PC-9 (cell line): ENCODE measurements around the gene LINGO1. TPM values are rescaled to one million over a fixed set of nuclear protein-coding genes. Genes with fewer than 3 reads are reported as not detected.

Experiments used
- BruUV-seq: library from RNA; stranded (reverse); fragments of 400-500 nt; replicated peaks from 2 replicates; lab custom pipeline; 2021; lab: Mats Ljungman, UMichigan
- CTCF ChIA-PET: fragments of 300-600 bp; sonication (Branson Sonifier 250); formaldehyde crosslinking; loops from one replicate; lab custom pipeline; 2022; ENCODE audit warnings: antibody characterized with exemption; lab: Charles Lee
- POLR2A ChIA-PET: fragments of 300-600 bp; sonication (Branson Sonifier 250); formaldehyde crosslinking; loops from one replicate; lab custom pipeline; 2022; ENCODE audit warnings: antibody characterized with exemption; ENCODE audit not compliant: unreplicated experiment; lab: Charles Lee
- DNase-seq, 2 experiments: peaks; one replicate each; pipeline versions ENCODE4 v3.0.0 to v3.0.0-alpha.2; 2015 to 2022; ENCODE audit warnings: mixed read lengths in 1 of 2
- H2AFZ ChIP-seq: fragments of 200-600 bp; sonication (generic); 2 replicates; pipeline ENCODE4 v1.8.1; 2017; ENCODE audit warnings: antibody characterized with exemption
- H3F3A ChIP-seq: fragments of 200-600 bp; sonication (generic); 2 replicates; pipeline ENCODE4 v1.8.1; 2017; ENCODE audit warnings: antibody characterized with exemption, mild to moderate bottlenecking, low read depth; ENCODE audit not compliant: insufficient read depth
- H3K27ac ChIP-seq: fragments of 200-600 bp; sonication (generic); 2 replicates; pipeline ENCODE4 v1.6.1; 2016; ENCODE audit warnings: mixed run types
- H3K27me3 ChIP-seq: fragments of 200-600 bp; sonication (generic); 2 replicates; pipeline ENCODE4 v1.6.1; 2016; ENCODE audit warnings: low read depth, mixed run types; ENCODE audit not compliant: insufficient read depth
- H3K36me3 ChIP-seq: fragments of 200-600 bp; sonication (generic); 2 replicates; pipeline ENCODE4 v1.6.1; 2016; ENCODE audit warnings: low read depth, mixed run types
- H3K4me1 ChIP-seq: fragments of 200-600 bp; sonication (generic); replicated peaks from 2 replicates; pipeline ENCODE4 v1.6.1; 2016; ENCODE audit warnings: mixed run types; ENCODE audit not compliant: insufficient read depth
- H3K4me2 ChIP-seq: fragments of 200-600 bp; sonication (generic); 2 replicates; pipeline ENCODE4 v1.6.1; 2017; ENCODE audit warnings: mixed run types
- H3K4me3 ChIP-seq: fragments of 200-600 bp; sonication (generic); 2 replicates; pipeline ENCODE4 v1.6.1; 2016; ENCODE audit warnings: mixed run types
- H3K79me2 ChIP-seq: fragments of 200-600 bp; sonication (generic); 2 replicates; pipeline ENCODE4 v1.6.1; 2017; ENCODE audit warnings: low read depth, mixed run types
- H3K9me2 ChIP-seq: fragments of 200-600 bp; sonication (generic); 2 replicates; pipeline ENCODE4 v1.8.1; 2017; ENCODE audit warnings: mild to moderate bottlenecking; ENCODE audit not compliant: insufficient read depth
- H3K9me3 ChIP-seq: fragments of 200-600 bp; sonication (generic); 2 replicates; pipeline ENCODE4 v1.8.1; 2016; ENCODE audit warnings: low read depth; ENCODE audit not compliant: insufficient read depth
- H4K20me1 ChIP-seq: fragments of 200-600 bp; sonication (generic); 2 replicates; pipeline ENCODE4 v1.8.1; 2017; ENCODE audit not compliant: insufficient read depth
- CTCF ChIP-seq: fragments of 200-600 bp; sonication (generic); conservative IDR thresholded peaks from 2 replicates; pipeline ENCODE4 v1.6.1; 2017; ENCODE audit warnings: mixed run types, antibody characterized with exemption, mild to moderate bottlenecking, moderate library complexity
- EZH2 ChIP-seq: fragments of 200-600 bp; sonication (generic); IDR thresholded peaks from 2 replicates; pipeline ENCODE4 v1.8.0; 2017; ENCODE audit warnings: antibody characterized with exemption, low read depth
- intact Hi-C: fragments of 100-400 bp; cut with micrococcal nuclease; formaldehyde crosslinking; loops from one replicate; pipeline ENCODE4 v1.10.0; 2022; ENCODE audit not compliant: unreplicated experiment
- total RNA-seq: library from RNA; stranded (reverse); gene quantifications from 2 replicates; pipeline ENCODE4 v1.2.3, GENCODE V29; 2021

Gene LINGO1
- total RNA-seq, 1 experiment from 2014 or later, result not detected

GRCh38 chr15:77604973-77605372, 27.7 kb downstream of the LINGO1 start:
- no peak for DNase-seq
- Histone ChIP-seq H3F3A (no peaks in the 10 kb centered on the region), H3K4me3 (no peak overlapping the region), H3K9me3 (no peaks in the 10 kb centered on the region), H3K27ac (no peak overlapping the region), H3K36me3 (no peaks in the 10 kb centered on the region), H3K4me1 (no peaks in the 10 kb centered on the region), H4K20me1 (no peaks in the 10 kb centered on the region), H2AFZ (no peak overlapping the region), H3K27me3 (peaks cover 7% of the 10 kb centered on the region; the same call in 1 of the 2 replicates), H3K4me2 (no peak overlapping the region), H3K79me2 (no peaks in the 10 kb centered on the region), H3K9me2 (no peaks in the 10 kb centered on the region)
- ChIA-PET CTCF (no interaction called here), POLR2A (no interaction called here)
- TF ChIP-seq CTCF, result no peak
- TF ChIP-seq EZH2, result no peak
- intact Hi-C loops, result no loop called here
- no TSS peak for BruUV-seq

GRCh38 chr15:77603611-77604336, 28.9 kb downstream of the LINGO1 start:
- Histone ChIP-seq H4K20me1 (no peaks in the 10 kb centered on the region), H3K9me3 (no peaks in the 10 kb centered on the region), H3K79me2 (no peaks in the 10 kb centered on the region), H2AFZ (no peak overlapping the region), H3K9me2 (no peaks in the 10 kb centered on the region), H3K4me1 (no peaks in the 10 kb centered on the region), H3K4me2 (no peak overlapping the region), H3K36me3 (no peaks in the 10 kb centered on the region), H3K4me3 (no peak overlapping the region), H3F3A (no peaks in the 10 kb centered on the region), H3K27ac (no peak overlapping the region), H3K27me3 (peaks cover 7% of the 10 kb centered on the region; the same call in 1 of the 2 replicates)
- intact Hi-C loops, result no loop called here
- DNase-seq, result no peak
- CTCF ChIA-PET, result no interaction called here
- TF ChIP-seq CTCF, result no peak
- BruUV-seq, result no TSS peak
- POLR2A ChIA-PET, result no interaction called here

GRCh38 chr15:77602800-77603199, 29.9 kb downstream of the LINGO1 start:
- no peaks in the 10 kb centered on the region for H4K20me1 ChIP-seq
- POLR2A ChIA-PET, result no interaction called here
- DNase-seq, result no peak
- H2AFZ ChIP-seq, result no peak overlapping the region
- TF ChIP-seq EZH2, result no peak
- TF ChIP-seq CTCF, result no peak
- H3K4me2 ChIP-seq, result no peak overlapping the region
- CTCF ChIA-PET, result no interaction called here
- peaks cover 7% of the 10 kb centered on the region; the same call in 1 of the 2 replicates for H3K27me3 ChIP-seq
- H3K79me2 ChIP-seq, result no peaks in the 10 kb centered on the region
- H3K27ac ChIP-seq, result no peak overlapping the region
- no peaks in the 10 kb centered on the region for H3K36me3 ChIP-seq
- no peak overlapping the region for H3K4me3 ChIP-seq
- no TSS peak for BruUV-seq
- no peaks in the 10 kb centered on the region for H3K9me2 ChIP-seq
- intact Hi-C loops, result no loop called here
- no peaks in the 10 kb centered on the region for H3K9me3 ChIP-seq
- H3K4me1 ChIP-seq, result no peaks in the 10 kb centered on the region
- H3F3A ChIP-seq, result no peaks in the 10 kb centered on the region
